PC-9 (cell line): ENCODE results near the gene LAGE3. TPM values are rescaled to one million over a fixed set of nuclear protein-coding genes. Genes with fewer than 3 reads are reported as not detected.
A peak's percentile ranks its signal among the peaks of the same experiment; 100 is the strongest.

Experiments used
- BruUV-seq: library from RNA; stranded (reverse); fragments of 400-500 nt; replicated peaks from 2 replicates; lab custom pipeline; 2021; lab: Mats Ljungman, UMichigan
- CTCF ChIA-PET: fragments of 300-600 bp; sonication (Branson Sonifier 250); formaldehyde crosslinking; loops from one replicate; lab custom pipeline; 2022; ENCODE audit warnings: antibody characterized with exemption; lab: Charles Lee
- POLR2A ChIA-PET: fragments of 300-600 bp; sonication (Branson Sonifier 250); formaldehyde crosslinking; loops from one replicate; lab custom pipeline; 2022; ENCODE audit warnings: antibody characterized with exemption; ENCODE audit not compliant: unreplicated experiment; lab: Charles Lee
- DNase-seq, 2 experiments: peaks; one replicate each; pipeline versions ENCODE4 v3.0.0 to v3.0.0-alpha.2; 2015 to 2022; ENCODE audit warnings: mixed read lengths in 1 of 2
- H2AFZ ChIP-seq: fragments of 200-600 bp; sonication (generic); 2 replicates; pipeline ENCODE4 v1.8.1; 2017; ENCODE audit warnings: antibody characterized with exemption
- H3F3A ChIP-seq: fragments of 200-600 bp; sonication (generic); 2 replicates; pipeline ENCODE4 v1.8.1; 2017; ENCODE audit warnings: antibody characterized with exemption, mild to moderate bottlenecking, low read depth; ENCODE audit not compliant: insufficient read depth
- H3K27ac ChIP-seq: fragments of 200-600 bp; sonication (generic); 2 replicates; pipeline ENCODE4 v1.6.1; 2016; ENCODE audit warnings: mixed run types
- H3K27me3 ChIP-seq: fragments of 200-600 bp; sonication (generic); 2 replicates; pipeline ENCODE4 v1.6.1; 2016; ENCODE audit warnings: low read depth, mixed run types; ENCODE audit not compliant: insufficient read depth
- H3K36me3 ChIP-seq: fragments of 200-600 bp; sonication (generic); 2 replicates; pipeline ENCODE4 v1.6.1; 2016; ENCODE audit warnings: low read depth, mixed run types
- H3K4me1 ChIP-seq: fragments of 200-600 bp; sonication (generic); replicated peaks from 2 replicates; pipeline ENCODE4 v1.6.1; 2016; ENCODE audit warnings: mixed run types; ENCODE audit not compliant: insufficient read depth
- H3K4me2 ChIP-seq: fragments of 200-600 bp; sonication (generic); 2 replicates; pipeline ENCODE4 v1.6.1; 2017; ENCODE audit warnings: mixed run types
- H3K4me3 ChIP-seq: fragments of 200-600 bp; sonication (generic); 2 replicates; pipeline ENCODE4 v1.6.1; 2016; ENCODE audit warnings: mixed run types
- H3K79me2 ChIP-seq: fragments of 200-600 bp; sonication (generic); 2 replicates; pipeline ENCODE4 v1.6.1; 2017; ENCODE audit warnings: low read depth, mixed run types
- H3K9me2 ChIP-seq: fragments of 200-600 bp; sonication (generic); 2 replicates; pipeline ENCODE4 v1.8.1; 2017; ENCODE audit warnings: mild to moderate bottlenecking; ENCODE audit not compliant: insufficient read depth
- H3K9me3 ChIP-seq: fragments of 200-600 bp; sonication (generic); 2 replicates; pipeline ENCODE4 v1.8.1; 2016; ENCODE audit warnings: low read depth; ENCODE audit not compliant: insufficient read depth
- H4K20me1 ChIP-seq: fragments of 200-600 bp; sonication (generic); 2 replicates; pipeline ENCODE4 v1.8.1; 2017; ENCODE audit not compliant: insufficient read depth
- CTCF ChIP-seq: fragments of 200-600 bp; sonication (generic); conservative IDR thresholded peaks from 2 replicates; pipeline ENCODE4 v1.6.1; 2017; ENCODE audit warnings: mixed run types, antibody characterized with exemption, mild to moderate bottlenecking, moderate library complexity
- EZH2 ChIP-seq: fragments of 200-600 bp; sonication (generic); IDR thresholded peaks from 2 replicates; pipeline ENCODE4 v1.8.0; 2017; ENCODE audit warnings: antibody characterized with exemption, low read depth
- intact Hi-C: fragments of 100-400 bp; cut with micrococcal nuclease; formaldehyde crosslinking; loops from one replicate; pipeline ENCODE4 v1.10.0; 2022; ENCODE audit not compliant: unreplicated experiment
- total RNA-seq: library from RNA; stranded (reverse); gene quantifications from 2 replicates; pipeline ENCODE4 v1.2.3, GENCODE V29; 2021

Gene LAGE3
- total RNA-seq, 1 experiment from 2014 or later: 63.9 TPM

DNA sequence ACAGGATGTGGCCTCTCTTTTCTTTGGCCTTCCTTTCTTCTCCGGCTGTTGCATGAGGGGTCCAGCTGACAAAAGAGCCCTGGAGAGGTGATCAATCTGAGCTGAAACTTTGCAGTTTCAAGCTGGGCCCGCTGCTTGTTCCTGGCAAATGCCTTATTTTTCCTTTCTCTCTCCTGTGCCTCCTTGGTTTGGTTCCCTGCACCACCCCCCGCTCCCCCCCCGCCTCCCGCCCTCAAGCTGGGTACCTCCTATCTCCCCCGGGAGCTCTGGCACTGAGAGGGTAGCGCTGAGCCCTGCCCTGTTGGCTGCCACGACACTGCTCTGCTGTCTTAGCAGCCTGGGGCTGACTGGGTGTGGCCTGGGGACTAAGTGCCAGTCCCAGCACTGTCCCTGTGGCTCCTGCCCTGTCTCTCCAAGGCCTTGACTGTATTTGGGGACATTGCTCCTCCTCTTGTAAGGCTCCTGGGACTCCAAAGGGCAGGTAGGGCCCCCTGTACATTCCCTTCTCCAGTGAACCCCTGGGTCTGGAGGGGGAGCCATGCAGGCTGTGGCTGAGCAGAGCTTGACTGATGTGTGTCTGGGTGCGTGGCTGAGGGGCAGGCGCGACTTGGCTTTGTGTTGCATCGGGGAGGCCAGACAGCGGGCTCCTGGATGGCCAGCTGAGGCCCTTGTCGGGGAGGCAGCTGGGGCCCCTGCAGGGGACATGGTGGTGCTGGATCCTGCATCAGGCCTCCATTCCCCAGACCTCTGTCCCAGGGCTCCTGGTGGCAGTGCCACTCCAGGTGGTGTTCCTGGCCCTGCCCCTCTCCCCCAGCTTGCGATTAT lies 19.9 kb downstream of the LAGE3 start:
- H2AFZ ChIP-seq: no peak overlapping the region
- CTCF ChIA-PET: interaction anchor here (0.6 kb wide), 1 partner anchor 88 kb away, joined by 3 read pairs; no protein-coding TSS in a partner anchor
- intact Hi-C loops: loop anchor here (2.0 to 5.0 kb wide), 3 partner anchors 26 to 62 kb away; partner anchors contain the start of genes DNASE1L1 and RPL10

GRCh38 chrX:154458116-154458953 lies 20.7 kb downstream of the LAGE3 start, which contains the start of gene PLXNA3:
PLXNA3 (plus strand) TSS chrX:154458281; CDS start chrX:154460184, 1,903 bp downstream.
- H3K27me3 ChIP-seq: no peaks in the 10 kb centered on the region
- H3K4me1 ChIP-seq: peaks cover 5% of the 10 kb centered on the region
- peak within 1 kb of the TSS; percentile 66 for H3K4me3 ChIP-seq
- intact Hi-C loops: loop anchor here (2.0 to 5.0 kb wide), 3 partner anchors 26 to 61 kb away; partner anchors contain the start of genes DNASE1L1 and RPL10
- H4K20me1 ChIP-seq: no peaks in the 10 kb centered on the region
- no peaks in the 10 kb centered on the region for H3K9me3 ChIP-seq
- H3K27ac ChIP-seq: no peak within 1 kb of the TSS
- peaks cover 6% of the 10 kb centered on the region; the same call in 1 of the 2 replicates for H3K79me2 ChIP-seq
- POLR2A ChIA-PET: interaction anchor here (0.5 to 1.2 kb wide), 5 partner anchors 16 to 1518 kb away, joined by 3 to 6 read pairs (median 4); partner anchors contain the start of gene DNASE1L1
- TSS peak; percentile 50 for BruUV-seq
- H3K36me3 ChIP-seq: no peaks in the 10 kb centered on the region
- peaks cover 8% of the 10 kb centered on the region; the same call in 1 of the 2 replicates for H3F3A ChIP-seq
- CTCF ChIA-PET: interaction anchor here (1.0 kb wide), 1 partner anchor 85 kb away, joined by 6 read pairs; no protein-coding TSS in a partner anchor
- H3K9me2 ChIP-seq: no peaks in the 10 kb centered on the region
- no peak within 1 kb of the TSS for H2AFZ ChIP-seq
- H3K4me2 ChIP-seq: peak within 1 kb of the TSS; percentile 82
- TF ChIP-seq EZH2 (no peak), CTCF (no peak)
- peak in 1 of 2 experiments; percentile 76 for DNase-seq

More for the DNA sequence above, 19.9 kb downstream of the LAGE3 start:
- Histone ChIP-seq H3K27ac (no peak overlapping the region), H3K4me3 (peak overlapping the region; percentile 66), H3K4me1 (peaks cover 5% of the 10 kb centered on the region), H3K79me2 (peaks cover 6% of the 10 kb centered on the region; the same call in 1 of the 2 replicates), H3K27me3 (no peaks in the 10 kb centered on the region), H3K9me3 (no peaks in the 10 kb centered on the region), H3K9me2 (no peaks in the 10 kb centered on the region), H3K36me3 (no peaks in the 10 kb centered on the region), H4K20me1 (no peaks in the 10 kb centered on the region), H3F3A (peaks cover 8% of the 10 kb centered on the region; the same call in 1 of the 2 replicates), H3K4me2 (peak overlapping the region; percentile 82)
- no TSS peak for BruUV-seq
- POLR2A ChIA-PET: interaction anchor here (0.5 to 1.0 kb wide), 6 partner anchors 17 to 1518 kb away, joined by 3 to 7 read pairs (median 4); partner anchors contain the start of genes DNASE1L1 and IKBKG
- DNase-seq: peak; percentile 59 to 67
- no peak for TF ChIP-seq EZH2
- TF ChIP-seq CTCF: no peak
